ENCODE data around the gene CCDC201.

DNA sequence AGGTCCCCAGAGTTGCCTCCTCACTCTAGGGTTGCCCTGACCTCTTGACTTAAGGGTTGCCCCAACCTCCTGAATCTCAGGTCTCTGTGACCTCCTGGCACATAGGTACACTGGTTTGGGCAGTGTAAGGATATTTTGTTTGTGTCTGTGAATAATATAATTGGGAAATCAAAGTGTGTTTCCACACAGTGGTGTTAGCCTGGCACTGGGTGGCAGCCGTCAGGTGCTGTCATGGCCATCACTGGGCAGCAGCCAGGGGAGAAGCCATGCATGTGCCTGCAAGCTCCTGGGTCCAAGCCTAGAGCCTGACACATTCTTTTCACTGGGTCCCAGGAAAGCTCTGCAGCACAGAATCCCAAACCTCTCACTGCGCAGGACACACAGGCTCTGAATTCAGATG, 3.6 kb upstream of the CCDC201 start:
- TF ChIP-seq POLR2A (IDR thresholded peaks at IDR 0.05; ENCODE audit: extremely low read depth, insufficient read length) (no peak), CTCF (IDR thresholded peaks at IDR 0.05; ENCODE audit: low read depth, low read length) (no peak), MAX (IDR thresholded peaks at IDR 0.05; ENCODE audit: low read depth, low read length) (no peak)
